ENCODE measurements around the gene AFMID.

Gene AFMID

GRCh38 chr17:78176548-78177025 lies 10.6 kb upstream of the AFMID start:
- TF ChIP-seq CTCF (IDR thresholded peaks at IDR 0.05; ENCODE audit: insufficient read depth, low read length, poor library complexity, severe bottlenecking), result peak; percentile 99
- no peak overlapping the region for H3K4me3 ChIP-seq (replicated peaks; ENCODE audit: low read depth, low read length)
- peaks cover 32% of the 10 kb centered on the region for H3K36me3 ChIP-seq (ENCODE audit: control insufficient read depth, insufficient read depth, low read length)
- DNase-seq (ENCODE audit: extremely low read depth, insufficient read length), result peak; percentile 87
- no peaks in the 10 kb centered on the region for H3K27me3 ChIP-seq (replicated peaks; ENCODE audit: control insufficient read depth, insufficient read depth, low read length)

- H3K27me3 ChIP-seq (replicated peaks; ENCODE audit: control insufficient read depth, insufficient read depth, low read length), result no peaks in the 10 kb centered on the region
- no peak overlapping the region for H3K4me3 ChIP-seq (replicated peaks; ENCODE audit: low read depth, low read length)
- no peak for DNase-seq (ENCODE audit: extremely low read depth, insufficient read length)
- TF ChIP-seq CTCF (IDR thresholded peaks at IDR 0.05; ENCODE audit: insufficient read depth, low read length, poor library complexity, severe bottlenecking), result no peak
- peaks cover 18% of the 10 kb centered on the region for H3K36me3 ChIP-seq (ENCODE audit: control insufficient read depth, insufficient read depth, low read length)
Observed at GRCh38 chr17:78179372-78179771, 7.8 kb upstream of the AFMID start.

GRCh38 chr17:78180083-78180482 lies 7.1 kb upstream of the AFMID start:
- TF ChIP-seq CTCF (IDR thresholded peaks at IDR 0.05; ENCODE audit: insufficient read depth, low read length, poor library complexity, severe bottlenecking), result no peak
- Histone ChIP-seq H3K36me3 (ENCODE audit: control insufficient read depth, insufficient read depth, low read length) (peaks cover 15% of the 10 kb centered on the region), H3K27me3 (replicated peaks; ENCODE audit: control insufficient read depth, insufficient read depth, low read length) (no peaks in the 10 kb centered on the region), H3K4me3 (replicated peaks; ENCODE audit: low read depth, low read length) (no peak overlapping the region)
- DNase-seq (ENCODE audit: extremely low read depth, insufficient read length), result no peak

- Histone ChIP-seq H3K4me3 (replicated peaks; ENCODE audit: low read depth, low read length) (no peak overlapping the region), H3K36me3 (ENCODE audit: control insufficient read depth, insufficient read depth, low read length) (peaks cover 11% of the 10 kb centered on the region), H3K27me3 (replicated peaks; ENCODE audit: control insufficient read depth, insufficient read depth, low read length) (no peaks in the 10 kb centered on the region)
- no peak for TF ChIP-seq CTCF (IDR thresholded peaks at IDR 0.05; ENCODE audit: insufficient read depth, low read length, poor library complexity, severe bottlenecking)
- DNase-seq (ENCODE audit: extremely low read depth, insufficient read length), result no peak
Observed at GRCh38 chr17:78180508-78180907, 6.7 kb upstream of the AFMID start.

- no peak for TF ChIP-seq CTCF (IDR thresholded peaks at IDR 0.05; ENCODE audit: insufficient read depth, low read length, poor library complexity, severe bottlenecking)
- Histone ChIP-seq H3K27me3 (replicated peaks; ENCODE audit: control insufficient read depth, insufficient read depth, low read length) (no peaks in the 10 kb centered on the region), H3K4me3 (replicated peaks; ENCODE audit: low read depth, low read length) (no peak overlapping the region), H3K36me3 (ENCODE audit: control insufficient read depth, insufficient read depth, low read length) (peaks cover 8% of the 10 kb centered on the region)
- no peak for DNase-seq (ENCODE audit: extremely low read depth, insufficient read length)
Observed at GRCh38 chr17:78182504-78182903, 4.7 kb upstream of the AFMID start.

- H3K4me3 ChIP-seq (replicated peaks; ENCODE audit: low read depth, low read length), result no peak overlapping the region
- no peak for TF ChIP-seq CTCF (IDR thresholded peaks at IDR 0.05; ENCODE audit: insufficient read depth, low read length, poor library complexity, severe bottlenecking)
- peaks cover 8% of the 10 kb centered on the region for H3K36me3 ChIP-seq (ENCODE audit: control insufficient read depth, insufficient read depth, low read length)
Observed at GRCh38 chr17:78183916-78184315, 3.2 kb upstream of the AFMID start.

More at GRCh38 chr17:78183916-78184315, 3.2 kb upstream of the AFMID start:
- no peak for DNase-seq (ENCODE audit: extremely low read depth, insufficient read length)
- no peaks in the 10 kb centered on the region for H3K27me3 ChIP-seq (replicated peaks; ENCODE audit: control insufficient read depth, insufficient read depth, low read length)

All from GM06990 (cell line).